ENCODE results near the gene TSC22D2. TPM values are rescaled to one million over a fixed set of nuclear protein-coding genes. Genes with fewer than 3 reads are reported as not detected.

The TSC22D2 gene
- total and polyA plus RNA-seq, 2 of the 8 experiments (the other 6 are each of a cell fraction or from before 2014, with no cell fraction given): 3.4 to 27.6 TPM

DNA sequence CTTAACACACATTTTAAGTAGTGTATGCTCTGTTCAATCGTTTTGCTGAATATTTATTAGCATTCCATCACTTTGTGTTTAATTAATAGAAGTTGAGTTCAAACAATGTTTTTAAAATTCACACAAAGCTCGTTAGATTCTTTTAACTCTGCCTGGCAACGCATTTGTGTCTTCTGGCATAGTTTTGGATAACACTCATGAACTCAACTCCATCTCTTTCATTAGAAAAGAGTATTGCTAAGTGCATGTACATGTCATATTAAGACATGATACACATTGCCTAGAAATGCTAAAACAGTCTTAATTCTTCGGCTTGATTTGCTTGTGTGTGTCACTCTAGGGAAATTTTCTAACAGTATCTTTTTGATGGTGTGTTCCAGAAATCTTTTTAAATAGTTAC is 15.7 kb downstream of the TSC22D2 start (continued):
- TF ChIP-seq KDM5A (IDR thresholded peaks at IDR 0.05; ENCODE audit: low read length) (no peak), POLR2AphosphoS5 (IDR thresholded peaks at IDR 0.05; ENCODE audit: low read depth, low read length) (no peak), JUN (IDR thresholded peaks at IDR 0.05; ENCODE audit: low read depth, low read length) (no peak)
- TF ChIP-seq, protein P1, sequence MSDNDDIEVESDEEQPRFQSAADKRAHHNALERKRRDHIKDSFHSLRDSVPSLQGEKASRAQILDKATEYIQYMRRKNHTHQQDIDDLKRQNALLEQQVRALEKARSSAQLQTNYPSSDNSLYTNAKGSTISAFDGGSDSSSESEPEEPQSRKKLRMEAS (IDR thresholded peaks at IDR 0.05): no peak

Data from H1 (cell line).